ENCODE measurements around the gene ERN2. TPM values are rescaled to one million over a fixed set of nuclear protein-coding genes. Genes with fewer than 3 reads are reported as not detected.

ERN2 gene
- total RNA-seq, 2 donors from 2014 or later = 121 to 191 TPM

DNA sequence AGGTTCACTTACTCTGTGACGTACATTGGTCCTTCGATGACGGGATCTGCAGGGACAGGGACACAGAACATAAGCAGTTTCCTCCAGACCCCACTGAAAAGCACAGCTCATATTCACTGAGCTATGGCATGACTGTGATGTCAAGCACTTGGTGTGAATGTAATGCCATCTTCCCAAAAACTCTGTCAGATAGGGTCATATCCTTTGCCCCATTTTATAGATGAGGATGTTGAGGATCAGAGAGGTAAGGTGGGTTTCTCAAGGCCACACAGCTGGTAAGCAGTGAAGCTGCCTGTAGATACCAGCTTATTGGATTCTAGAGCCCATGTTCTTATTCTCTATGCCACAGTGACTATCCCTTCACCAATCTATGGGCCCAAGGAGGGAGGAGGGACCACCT lies 2.5 kb downstream of the ERN2 start:
- no peak overlapping the region for H3K4me3 ChIP-seq
- H3K36me3 ChIP-seq = peaks cover 5% of the 10 kb centered on the region
- H3K27me3 ChIP-seq = no peaks in the 10 kb centered on the region
- peak overlapping the region in 1 of 2 donors; percentile 93 for H3K9ac ChIP-seq (ENCODE audit: low read depth in 2 of 2, low read length in 2 of 2)
- H3K9me3 ChIP-seq = no peaks in the 10 kb centered on the region
- intact Hi-C loops (cut with DNase I) = no loop called here
- H3K4me1 ChIP-seq = no peaks in the 10 kb centered on the region
- no peak overlapping the region for H3K27ac ChIP-seq
- no peak for DNase-seq
- TF ChIP-seq, protein P1, sequence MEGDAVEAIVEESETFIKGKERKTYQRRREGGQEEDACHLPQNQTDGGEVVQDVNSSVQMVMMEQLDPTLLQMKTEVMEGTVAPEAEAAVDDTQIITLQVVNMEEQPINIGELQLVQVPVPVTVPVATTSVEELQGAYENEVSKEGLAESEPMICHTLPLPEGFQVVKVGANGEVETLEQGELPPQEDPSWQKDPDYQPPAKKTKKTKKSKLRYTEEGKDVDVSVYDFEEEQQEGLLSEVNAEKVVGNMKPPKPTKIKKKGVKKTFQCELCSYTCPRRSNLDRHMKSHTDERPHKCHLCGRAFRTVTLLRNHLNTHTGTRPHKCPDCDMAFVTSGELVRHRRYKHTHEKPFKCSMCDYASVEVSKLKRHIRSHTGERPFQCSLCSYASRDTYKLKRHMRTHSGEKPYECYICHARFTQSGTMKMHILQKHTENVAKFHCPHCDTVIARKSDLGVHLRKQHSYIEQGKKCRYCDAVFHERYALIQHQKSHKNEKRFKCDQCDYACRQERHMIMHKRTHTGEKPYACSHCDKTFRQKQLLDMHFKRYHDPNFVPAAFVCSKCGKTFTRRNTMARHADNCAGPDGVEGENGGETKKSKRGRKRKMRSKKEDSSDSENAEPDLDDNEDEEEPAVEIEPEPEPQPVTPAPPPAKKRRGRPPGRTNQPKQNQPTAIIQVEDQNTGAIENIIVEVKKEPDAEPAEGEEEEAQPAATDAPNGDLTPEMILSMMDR (IDR thresholded peaks at IDR 0.05) = no peak

DNA sequence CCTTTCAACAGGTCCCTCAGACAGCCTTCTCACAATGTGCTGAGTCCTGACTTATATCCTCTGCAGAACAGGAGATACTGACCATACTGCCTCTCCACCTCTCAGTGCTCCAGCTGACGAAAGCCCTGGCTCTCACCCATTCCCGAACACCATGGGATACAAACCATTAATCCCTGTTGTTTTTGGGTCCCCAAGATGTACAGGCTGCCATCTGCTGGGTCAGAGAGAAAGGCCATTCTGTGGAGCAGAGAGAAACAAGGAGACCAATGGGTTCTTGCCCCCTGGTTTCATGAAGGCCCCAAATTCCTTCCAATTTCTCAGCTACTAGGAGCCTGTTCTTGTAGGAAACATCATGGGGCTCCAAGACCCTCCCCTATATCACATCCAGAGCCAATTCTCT lies 3.0 kb downstream of the ERN2 start:
- intact Hi-C loops (cut with DNase I) = no loop called here
- no peaks in the 10 kb centered on the region for H3K27me3 ChIP-seq
- H3K4me1 ChIP-seq = no peaks in the 10 kb centered on the region
- DNase-seq = no peak
- TF ChIP-seq, protein P1 (IDR thresholded peaks at IDR 0.05) = no peak
- no peak overlapping the region for H3K9ac ChIP-seq (ENCODE audit: low read depth in 2 of 2, low read length in 2 of 2)
- H3K36me3 ChIP-seq = peaks cover 5% of the 10 kb centered on the region
- H3K9me3 ChIP-seq = no peaks in the 10 kb centered on the region
- H3K4me3 ChIP-seq = no peak overlapping the region
- H3K27ac ChIP-seq = no peak overlapping the region

DNA sequence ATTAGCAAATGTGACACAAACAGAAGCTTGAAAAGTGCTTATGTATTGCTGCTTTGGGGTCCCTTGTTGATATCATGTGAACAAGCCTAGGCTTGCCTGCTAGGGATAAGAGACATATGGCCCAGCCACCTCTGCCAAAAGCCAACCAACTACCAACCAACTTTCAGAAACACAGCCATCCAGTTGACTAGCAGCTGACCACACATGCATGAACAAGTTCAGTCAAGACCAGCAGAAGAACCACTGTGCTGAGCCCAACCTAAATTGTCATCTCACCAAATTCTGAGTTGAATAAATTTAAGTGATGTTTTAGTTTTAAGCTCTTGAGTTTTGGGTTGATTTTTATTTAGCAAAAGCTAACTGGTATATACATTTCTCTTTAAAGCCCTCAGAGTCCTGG lies 3.5 kb downstream of the ERN2 start:
- H3K9ac ChIP-seq (ENCODE audit: low read depth in 2 of 2, low read length in 2 of 2) = no peak overlapping the region
- no peak overlapping the region for H3K27ac ChIP-seq
- H3K27me3 ChIP-seq = no peaks in the 10 kb centered on the region
- no peak overlapping the region for H3K4me3 ChIP-seq
- H3K36me3 ChIP-seq = peaks cover 5% of the 10 kb centered on the region
- TF ChIP-seq, protein P1 (IDR thresholded peaks at IDR 0.05) = no peak
- H3K9me3 ChIP-seq = no peaks in the 10 kb centered on the region
- intact Hi-C loops (cut with DNase I) = no loop called here
- DNase-seq = no peak
- no peaks in the 10 kb centered on the region for H3K4me1 ChIP-seq

DNA sequence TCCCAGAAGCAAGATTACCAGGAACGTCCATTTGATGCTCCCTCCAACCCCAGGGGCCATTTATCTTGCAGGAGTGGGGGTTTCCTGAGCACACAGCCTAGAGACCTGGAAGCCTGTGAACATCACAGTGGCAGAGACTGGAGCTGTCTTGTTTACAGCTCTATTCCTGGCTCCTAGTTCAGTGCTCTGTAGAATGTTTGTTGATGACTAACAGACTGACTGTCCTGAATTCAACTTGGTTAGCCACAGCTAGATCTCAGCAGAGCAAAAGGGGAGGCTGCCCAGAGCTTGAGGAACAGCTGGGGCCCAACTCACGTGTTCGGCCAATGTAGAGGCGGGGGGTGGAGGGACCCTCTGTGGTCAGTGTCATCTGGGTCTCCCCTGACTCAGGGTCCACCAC lies 6.6 kb downstream of the ERN2 start:
- peaks cover 5% of the 10 kb centered on the region for H3K36me3 ChIP-seq
- no peak overlapping the region for H3K27ac ChIP-seq

DNA sequence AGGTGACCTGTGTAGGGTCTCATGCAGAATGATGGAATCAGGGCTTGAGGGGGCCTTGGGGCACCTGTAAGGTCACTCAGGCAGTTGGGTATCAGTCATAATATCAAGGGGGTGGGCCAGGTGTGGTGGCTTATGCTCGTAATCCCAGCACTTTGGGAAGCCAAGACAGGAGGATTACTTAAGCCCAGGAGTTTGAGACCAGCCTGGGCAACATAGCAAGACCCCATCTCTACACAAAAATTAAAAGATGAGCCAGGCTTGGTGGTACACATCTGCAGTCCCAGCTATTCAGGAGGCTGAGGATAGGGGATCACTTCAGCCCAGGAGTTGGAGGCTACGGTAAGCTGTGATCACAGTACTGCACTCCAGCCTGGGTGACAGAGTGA lies 7.5 kb downstream of the ERN2 start:
- no peaks in the 10 kb centered on the region for H3K27me3 ChIP-seq
- no peak overlapping the region for H3K27ac ChIP-seq
- no peaks in the 10 kb centered on the region for H3K9me3 ChIP-seq
- TF ChIP-seq, protein P1 (IDR thresholded peaks at IDR 0.05) = no peak
- H3K4me1 ChIP-seq = no peaks in the 10 kb centered on the region
- DNase-seq = no peak
- H3K36me3 ChIP-seq = peaks cover 5% of the 10 kb centered on the region
- no peak overlapping the region for H3K9ac ChIP-seq (ENCODE audit: low read depth in 2 of 2, low read length in 2 of 2)
- intact Hi-C loops (cut with DNase I) = no loop called here
- no peak overlapping the region for H3K4me3 ChIP-seq

More for the DNA sequence above, 6.6 kb downstream of the ERN2 start:
- Histone ChIP-seq H3K9me3 (no peaks in the 10 kb centered on the region), H3K27me3 (no peaks in the 10 kb centered on the region), H3K4me3 (no peak overlapping the region), H3K9ac (ENCODE audit: low read depth in 2 of 2, low read length in 2 of 2) (no peak overlapping the region), H3K4me1 (no peaks in the 10 kb centered on the region)
- intact Hi-C loops (cut with DNase I) = no loop called here
- TF ChIP-seq, protein P1 (IDR thresholded peaks at IDR 0.05) = no peak
- no peak for DNase-seq
